NCI-H1048 (cell line): ENCODE results near the gene UBE2G1.

Experiments
- DNase-seq: peaks from one replicate; lab custom pipeline; 2025; lab: John Stamatoyannopoulos, UW

UBE2G1 gene

DNA sequence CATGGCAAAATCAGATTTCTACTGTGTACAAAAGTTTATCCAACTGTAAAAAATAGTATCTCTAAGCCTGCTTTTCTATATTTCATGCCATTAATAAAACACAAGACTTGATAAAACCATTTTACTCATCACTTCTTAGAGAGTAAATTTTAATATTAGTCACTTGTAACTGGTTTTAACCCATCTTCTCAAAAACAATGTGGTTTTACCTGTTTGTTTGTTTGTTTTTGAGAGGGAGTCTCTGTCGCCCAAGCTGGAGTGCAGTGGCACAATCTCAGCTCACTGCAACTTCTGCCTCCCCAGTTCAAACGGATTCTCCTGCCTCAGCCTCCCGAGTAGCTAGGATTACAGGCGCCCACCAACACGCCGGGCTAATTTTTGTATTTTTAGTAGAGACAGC is 32.1 kb downstream of the UBE2G1 start:
- DNase-seq = no peak

DNA sequence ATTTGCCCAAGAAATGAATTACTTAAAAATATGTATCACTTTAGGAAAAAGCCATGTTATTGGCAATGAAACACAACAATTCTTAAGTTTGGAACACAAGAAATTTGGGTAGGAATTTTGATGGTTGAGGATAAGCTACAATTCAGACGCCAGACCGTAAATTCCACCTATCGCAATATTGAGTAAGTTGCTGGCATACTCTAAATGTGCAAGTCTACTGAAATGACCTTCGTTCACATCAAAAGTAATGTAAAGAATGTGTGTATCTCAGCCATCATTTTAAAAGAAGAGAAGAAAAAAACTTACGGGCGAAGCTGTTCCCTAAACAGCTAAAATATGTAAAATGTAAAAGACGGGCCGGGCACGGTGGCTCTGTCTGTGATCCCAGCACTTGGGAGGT is 33.4 kb downstream of the UBE2G1 start:
- DNase-seq = no peak

DNA sequence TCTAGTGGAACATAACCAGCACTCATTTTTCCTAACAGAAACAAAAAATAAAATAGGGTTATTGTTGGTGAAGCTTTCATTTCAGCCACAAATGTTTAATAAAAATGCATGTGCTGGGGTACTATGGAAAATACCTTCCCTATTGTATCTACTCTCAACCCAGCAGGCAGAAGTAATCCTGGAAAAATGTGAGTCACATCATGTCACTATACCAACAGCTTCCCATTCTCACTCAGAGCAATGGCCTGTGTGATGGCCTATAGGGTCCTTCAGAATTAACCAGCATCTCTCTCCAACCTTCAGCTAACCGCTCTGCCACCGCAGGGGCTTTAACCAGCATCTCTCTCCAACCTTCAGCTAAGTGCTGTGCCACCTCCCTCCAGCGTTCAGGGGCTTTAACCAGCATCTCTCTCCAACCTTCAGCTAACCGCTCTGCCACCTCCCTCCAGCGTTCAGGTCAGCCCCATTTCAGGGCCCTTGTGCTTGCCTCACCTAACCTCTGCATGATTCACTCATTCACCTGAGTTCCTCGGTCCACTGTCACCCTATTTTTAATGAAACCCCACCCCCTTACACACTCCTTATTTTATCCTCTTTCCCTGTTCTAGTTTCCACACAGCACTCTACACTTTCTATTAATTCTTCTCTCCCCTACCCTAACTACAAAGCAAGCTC is 34.0 kb downstream of the UBE2G1 start:
- no peak for DNase-seq

DNA sequence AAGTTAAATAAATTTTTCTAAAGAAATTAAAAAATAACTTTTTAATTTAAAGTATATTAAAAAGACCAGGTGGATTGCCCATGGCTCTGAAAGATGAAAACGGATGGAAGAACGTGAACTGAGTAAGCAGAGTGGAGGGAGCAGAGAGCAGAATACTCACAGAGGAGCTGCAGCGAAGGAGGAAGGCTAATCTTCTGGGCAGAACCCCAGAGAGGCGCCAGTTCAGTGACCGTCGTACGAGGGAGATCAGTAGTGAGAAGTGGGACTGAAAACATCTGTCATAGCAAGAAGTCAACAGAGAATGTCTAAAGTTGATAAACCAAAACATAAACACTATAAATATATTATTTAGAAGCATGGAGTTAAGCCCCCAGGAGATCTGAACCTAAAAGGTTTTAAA is 34.9 kb downstream of the UBE2G1 start:
- DNase-seq = no peak

DNA sequence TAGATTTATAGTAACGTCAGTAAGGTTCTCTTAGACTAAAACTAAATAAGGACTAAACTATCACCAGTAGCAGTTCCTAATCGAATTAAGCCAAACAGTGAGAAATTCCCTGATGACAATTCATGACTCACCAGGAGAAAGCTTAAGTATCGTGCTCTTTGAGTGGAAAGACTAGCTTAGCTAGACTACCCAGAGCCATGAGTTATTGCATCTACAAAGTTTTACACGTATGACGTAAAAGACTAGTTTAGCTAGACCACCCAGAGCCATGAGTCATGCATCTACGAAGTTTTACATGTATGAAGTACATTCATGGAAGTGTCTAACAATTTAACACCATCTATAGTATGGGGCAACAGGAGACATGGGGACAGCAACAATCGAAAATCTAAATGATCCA is 36.6 kb downstream of the UBE2G1 start:
- no peak for DNase-seq

DNA sequence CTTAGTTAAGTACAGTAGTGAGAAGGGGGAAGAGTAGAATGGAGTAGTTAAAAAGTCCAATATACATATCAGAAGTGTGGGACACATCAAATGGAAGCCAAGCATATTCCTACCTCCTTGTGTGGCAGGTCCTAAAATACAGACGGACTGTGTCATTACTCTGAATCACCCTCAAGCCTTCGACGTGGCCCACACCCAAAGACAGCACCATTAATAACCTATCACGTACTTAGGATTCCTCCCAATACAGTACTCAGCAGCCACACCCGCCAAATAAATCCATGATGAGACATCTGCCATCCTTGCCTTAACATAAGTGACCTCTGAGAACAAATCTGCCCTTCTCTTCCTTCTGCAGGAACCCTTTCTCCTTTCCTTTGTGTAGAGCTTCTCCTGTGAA is 38.9 kb downstream of the UBE2G1 start:
- DNase-seq = no peak

DNA sequence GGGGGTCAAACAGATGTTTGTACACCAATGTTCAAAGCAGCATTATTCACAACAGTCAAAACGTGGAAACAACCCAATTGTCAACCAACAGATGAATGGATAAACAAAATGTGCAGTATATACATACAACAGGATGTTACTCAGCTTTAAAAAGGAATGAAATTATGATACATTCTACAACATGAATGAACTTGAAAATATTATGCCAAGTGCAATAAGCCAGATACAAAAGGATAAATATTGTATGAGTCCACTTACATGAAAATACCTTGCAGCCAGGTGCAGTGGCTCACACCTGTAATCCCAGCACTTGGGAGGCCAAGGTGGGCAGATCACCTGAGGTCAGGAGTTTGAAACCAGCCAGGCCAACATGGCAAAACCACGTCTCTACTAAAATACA is 39.9 kb downstream of the UBE2G1 start:
- DNase-seq = no peak

DNA sequence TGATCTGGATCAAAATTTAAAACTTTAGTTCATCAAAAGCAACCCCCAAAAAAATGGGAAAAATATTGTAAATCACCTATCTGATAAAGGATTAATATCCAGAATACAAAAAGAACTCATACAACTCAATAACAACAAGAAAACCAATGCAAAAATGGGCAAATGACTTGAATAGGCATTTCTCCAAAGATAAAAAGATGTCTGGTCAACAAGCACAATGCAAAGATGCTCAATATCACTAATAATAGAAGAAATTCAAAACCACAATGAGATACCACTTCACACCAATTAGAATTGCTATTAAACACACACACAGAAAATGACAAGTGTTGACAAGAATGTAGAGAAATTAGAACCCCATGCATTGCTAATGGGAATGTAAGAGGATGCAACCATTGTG is 40.4 kb downstream of the UBE2G1 start:
- no peak for DNase-seq

DNA sequence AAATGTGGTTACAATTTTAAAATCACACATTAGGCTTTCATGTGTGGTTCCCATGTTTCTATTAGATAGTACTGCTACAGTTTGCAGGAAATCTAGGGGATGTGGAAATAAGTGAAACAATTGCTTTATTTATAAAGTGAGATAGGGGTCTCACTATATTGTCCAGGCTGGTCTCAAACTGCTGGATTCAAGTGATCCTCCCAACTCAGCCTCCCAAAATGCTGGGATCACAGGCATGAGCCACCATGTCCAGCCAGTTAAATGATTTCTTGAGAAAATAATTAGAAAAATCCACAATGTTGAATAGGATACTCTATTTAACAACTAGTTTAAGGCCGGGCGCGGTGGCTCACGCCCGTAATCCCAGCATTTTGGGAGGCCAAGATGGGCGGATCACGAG is 42.0 kb downstream of the UBE2G1 start:
- DNase-seq = no peak

DNA sequence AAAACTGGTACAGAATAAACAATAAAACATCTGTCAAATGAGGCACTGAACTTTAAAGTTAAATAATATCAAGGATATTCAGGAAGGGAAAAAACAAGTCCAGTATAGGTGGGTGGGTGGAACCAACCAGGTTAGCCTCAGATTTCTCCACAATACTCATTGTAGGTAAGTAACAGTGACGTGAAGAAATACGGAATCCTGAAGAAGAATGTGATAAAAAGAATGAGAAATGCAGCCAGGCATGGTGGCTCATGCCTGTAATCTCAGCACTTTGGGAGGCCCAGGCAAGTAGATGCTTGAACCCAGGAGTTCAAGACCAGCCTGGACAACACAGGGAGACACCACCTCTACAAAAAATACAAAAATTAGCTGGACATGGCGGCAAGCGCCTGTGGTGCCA is 47.3 kb downstream of the UBE2G1 start:
- DNase-seq = no peak

DNA sequence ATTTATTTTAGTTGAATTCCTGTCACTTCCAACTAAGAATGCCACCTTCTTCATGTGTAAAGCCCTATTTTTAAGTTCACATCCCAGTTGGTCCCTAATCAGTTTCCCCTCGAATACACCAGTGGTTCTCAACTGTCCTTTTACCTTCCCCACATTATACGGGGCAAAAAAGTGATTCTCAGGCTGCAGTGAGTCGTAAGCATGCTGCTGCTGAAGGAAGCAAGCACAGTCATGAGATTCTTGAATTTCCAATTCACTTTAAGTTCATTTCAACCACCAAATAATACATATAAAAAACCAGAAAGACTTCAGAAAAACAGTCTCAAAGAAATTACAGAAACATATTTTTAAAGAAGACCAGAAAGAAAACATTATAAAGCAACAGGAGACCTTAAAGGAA is 47.9 kb downstream of the UBE2G1 start:
- no peak for DNase-seq

DNA sequence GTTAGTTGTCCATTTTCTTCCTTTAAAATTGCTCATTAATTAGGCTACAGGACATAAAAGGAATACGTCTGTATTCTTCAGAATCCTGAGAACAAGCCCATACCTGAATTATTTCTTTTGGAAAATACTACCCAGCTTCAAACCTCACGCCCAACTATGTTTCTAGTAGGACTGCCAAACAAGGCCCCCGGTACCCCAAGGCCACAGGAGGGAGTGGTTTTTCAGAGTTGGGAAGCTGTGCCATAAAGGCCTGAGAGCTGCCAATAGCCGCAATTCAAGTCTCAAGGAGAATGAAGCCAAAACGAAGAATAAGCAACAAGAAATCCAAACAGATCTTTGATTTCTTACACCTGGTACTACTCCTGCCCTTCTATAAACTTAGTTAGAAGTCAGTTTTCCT is 48.3 kb downstream of the UBE2G1 start:
- no peak for DNase-seq

DNA sequence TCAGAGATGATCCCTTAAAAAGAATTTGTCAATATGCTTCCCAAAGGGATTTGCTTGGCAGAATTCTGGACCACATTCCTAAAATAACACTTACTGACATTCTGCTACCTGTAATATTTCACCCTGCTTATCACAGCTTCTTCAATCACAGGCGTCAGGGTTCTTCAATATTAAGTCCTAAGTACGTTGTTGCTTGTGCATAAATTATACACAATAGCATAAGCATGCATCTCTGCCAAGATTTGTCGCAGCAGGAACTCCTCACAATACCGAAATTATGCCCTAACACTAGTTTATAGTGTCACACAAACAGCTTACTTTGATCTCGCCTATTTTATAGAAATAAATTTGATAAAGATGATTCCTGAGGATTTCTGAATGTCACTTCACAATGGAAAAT is 48.9 kb downstream of the UBE2G1 start:
- no peak for DNase-seq

DNA sequence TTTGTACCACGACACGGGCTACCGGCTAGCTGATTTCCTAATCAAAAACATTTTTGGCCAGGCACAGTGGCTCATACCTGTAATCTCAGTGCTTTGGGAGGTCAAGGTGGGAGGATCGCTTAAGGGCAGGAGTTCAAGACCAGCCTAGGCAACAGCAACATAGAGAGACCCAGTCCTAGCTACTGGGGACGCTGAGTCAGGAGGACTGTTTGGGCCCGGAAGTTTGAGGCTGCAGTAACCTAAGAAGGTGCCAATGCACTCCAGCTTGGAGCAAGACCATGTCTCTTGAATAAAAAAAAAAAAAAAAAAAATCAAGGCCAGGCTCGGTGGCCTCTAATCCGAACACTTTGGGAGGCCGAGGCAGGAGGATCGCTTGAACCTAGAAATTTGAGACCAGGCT is 49.8 kb downstream of the UBE2G1 start:
- no peak for DNase-seq

DNA sequence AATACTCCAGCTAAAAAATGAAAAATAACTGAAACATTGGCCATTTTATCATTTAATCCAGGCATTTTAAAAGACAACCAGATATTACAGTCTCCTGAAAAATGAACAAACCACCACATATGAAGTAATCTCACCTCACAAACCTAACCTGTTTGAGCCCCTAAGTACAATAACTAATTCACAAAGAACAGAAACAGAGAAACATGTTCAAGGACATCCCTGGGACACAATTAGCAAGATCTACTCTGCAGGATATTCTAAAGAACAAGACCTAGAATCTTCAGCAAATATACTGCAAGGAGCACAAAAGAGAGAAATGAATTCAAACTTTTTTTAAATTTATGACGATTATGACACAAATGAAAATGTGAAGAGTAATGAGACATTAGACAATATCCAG is 51.9 kb downstream of the UBE2G1 start:
- DNase-seq = no peak

DNA sequence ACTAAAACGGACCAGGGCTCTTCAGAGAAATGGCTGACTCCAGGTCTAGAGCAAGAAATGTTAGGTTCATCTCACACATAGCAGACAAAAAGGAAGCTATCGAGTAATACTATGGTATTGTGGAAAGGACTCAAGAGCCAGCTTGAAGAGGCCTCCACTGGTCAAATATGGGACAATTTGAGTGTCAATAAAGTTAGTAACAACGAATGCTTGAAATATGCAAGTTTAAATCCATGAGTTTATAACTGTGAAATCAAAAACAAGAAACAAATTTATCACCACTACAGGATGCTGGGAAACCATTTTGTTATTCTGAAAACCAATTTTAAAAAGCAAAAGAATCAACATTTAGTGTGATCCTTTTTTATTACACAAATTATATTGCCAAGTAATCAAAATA is 52.3 kb downstream of the UBE2G1 start:
- no peak for DNase-seq

DNA sequence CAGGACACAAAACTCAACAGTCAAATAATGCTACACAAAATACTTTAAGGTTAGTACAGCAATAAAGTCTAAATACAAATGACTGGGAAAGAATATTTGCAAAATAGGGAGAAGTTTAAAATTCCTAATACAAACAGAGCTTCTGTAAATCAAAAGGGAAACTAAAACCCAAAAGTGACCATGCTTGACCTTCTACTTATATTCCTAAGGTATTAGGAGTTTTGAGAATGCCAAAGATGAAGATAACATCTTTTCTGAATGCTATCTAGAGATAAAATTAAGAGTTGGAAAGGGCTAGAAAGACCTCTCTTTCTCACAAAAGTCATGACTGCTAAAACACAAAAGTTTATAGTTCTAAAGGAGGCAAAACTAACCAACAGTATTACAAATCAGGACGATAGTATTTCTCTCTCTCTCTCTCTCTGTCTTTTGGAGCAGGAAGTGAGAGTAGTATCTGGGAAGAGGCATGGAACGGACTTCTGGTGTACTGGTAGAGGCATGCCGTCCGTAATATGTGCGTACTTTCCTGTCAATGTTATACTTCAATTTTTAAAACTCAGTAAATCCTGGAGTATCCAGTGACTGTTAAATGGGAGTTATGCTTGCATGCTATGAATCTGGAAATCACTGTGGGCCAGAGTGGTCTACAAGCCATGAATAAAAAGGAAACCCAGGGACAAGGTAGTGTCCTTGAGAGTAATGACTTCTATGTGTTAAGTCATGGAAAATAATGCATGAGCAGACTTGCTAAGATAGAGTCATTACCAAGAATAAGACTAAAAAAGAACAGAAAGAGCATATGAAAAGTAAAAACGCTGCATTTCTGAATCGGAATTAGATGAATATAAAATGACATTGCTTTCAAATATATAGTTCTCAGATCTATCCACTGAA is 53.0 kb downstream of the UBE2G1 start:
- DNase-seq = no peak

DNA sequence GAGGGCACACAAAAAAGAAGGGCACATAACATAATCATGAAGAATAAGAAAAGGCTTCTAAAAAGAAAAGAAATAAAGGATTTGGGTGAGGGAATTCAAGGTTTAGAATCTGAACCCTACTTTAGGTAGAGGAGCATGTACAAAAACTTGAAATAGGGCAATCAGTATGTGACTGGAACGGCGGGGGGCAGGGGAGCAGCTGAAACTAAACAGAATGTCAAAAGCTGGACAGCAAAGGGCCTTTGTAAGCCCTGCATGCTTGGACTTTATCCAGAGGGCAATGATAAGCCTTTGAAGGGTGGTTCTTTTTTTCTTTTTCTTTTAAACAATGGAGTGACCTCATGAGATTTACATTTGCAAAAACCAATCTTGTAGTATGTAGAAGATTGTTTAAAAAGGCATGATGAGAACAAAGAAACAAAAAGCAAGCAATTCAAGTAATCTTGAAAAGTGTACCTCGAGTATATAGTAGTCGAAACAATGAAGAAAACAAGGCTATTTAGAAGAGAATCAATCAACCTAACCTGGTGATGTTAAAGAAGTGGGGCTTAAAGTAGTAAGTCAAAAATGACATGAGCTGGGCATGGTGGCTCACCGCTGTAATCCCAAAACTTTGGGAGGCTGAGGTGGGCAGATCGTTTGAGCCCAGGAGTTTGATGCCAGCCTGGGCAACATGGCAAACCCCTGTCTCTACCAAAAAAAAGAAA is 56.0 kb downstream of the UBE2G1 start:
- no peak for DNase-seq

DNA sequence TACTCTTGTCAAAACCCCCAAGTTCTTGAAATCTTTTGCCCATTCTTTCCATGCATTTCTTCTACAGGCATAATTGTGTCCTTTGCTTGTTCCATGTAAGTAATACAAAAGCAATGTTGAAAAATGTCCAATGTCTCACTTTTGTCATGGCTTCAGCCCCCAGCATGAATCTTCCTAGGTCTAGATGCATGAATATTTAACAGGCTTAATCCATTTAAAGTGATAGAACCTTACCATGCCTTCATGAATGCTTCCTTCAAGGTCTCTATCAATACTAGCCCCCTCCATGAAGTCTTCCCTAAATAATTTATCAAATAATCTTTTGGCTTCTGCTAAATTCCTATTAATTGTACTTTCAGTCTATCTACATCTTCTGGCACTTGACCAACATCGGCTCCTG is 56.6 kb downstream of the UBE2G1 start:
- no peak for DNase-seq

DNA sequence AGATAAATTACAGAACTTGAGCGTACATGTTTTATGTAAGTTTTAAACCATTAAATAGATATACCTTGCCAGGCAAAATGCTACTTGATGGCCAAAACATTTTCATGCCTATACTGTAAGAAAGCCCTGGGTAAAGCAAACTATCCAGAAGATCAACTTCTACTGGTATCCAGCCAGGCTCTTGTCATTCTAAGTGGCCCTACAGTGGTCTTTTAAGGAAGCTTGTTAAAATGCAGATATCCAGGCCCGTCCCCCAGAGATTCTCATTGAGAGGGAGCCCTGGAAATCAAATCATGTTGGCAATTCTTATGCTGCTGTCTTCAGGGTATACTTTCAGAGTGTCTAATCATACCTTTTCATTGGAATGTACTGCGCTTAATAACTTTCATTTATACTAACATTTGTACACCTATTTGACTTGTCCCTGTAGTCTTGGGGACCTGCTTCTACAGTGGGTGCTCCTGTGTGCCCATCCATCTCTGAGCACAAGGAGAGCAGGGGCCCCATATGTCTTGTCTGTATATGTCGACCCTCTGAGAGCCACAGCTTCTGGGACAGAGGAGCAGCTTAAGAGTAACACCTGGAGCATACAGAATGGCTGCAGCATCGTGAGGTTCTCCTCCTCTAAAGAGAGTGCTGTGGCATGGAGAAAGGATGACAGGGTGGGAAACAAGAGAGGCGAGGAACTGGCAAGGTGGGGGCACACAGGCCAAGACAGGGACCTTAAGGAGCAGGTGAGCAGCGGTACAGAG is 59.1 kb downstream of the UBE2G1 start:
- DNase-seq = no peak

DNA sequence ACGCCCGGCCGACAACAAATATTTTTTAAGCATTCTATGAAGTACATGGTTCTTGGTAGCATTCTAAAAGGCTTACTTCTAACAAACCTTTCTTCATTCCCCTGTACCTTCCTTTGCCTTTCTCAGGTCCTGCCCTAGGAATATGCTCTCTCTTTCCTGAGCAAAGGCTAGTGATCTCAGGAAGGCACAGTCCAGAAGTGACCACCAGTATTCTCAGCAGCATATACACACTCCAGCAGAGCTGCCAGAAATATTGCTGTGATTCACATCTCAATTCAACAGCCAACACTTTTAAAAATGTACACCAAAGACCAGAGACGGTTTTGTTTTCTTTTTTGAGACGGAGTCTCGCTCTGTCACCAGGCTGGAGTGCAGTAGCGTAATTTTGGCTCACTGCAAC is 61.3 kb downstream of the UBE2G1 start:
- DNase-seq = no peak

DNA sequence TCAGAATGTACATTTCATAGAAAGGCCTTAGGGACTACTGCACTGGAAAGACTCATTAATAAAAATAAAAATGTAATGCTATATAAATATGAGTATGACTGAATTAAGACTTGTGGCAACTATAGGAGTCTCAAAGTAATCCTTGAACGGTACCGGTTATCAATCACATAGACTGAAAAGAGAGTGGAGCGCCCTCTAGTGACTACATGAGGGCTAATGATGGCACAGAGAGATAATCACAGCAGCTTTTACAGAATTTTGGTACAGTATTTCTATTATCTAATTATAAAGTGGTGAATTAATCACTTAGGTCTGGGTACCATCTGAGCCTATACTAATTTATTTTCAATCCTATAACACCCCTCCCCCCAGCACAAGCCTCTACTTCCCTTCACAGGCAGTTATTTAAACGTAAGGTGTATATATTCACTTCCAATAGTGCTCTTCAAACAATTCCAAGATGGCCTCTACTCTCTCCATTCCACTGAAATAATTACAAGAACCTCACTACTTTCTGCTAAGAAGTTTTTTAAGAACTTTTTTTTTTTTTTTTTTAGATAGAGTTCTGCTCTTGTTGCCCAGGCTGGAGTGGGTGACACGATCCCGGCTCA is 62.0 kb downstream of the UBE2G1 start:
- peak; percentile 33 for DNase-seq
